Mesendoderm (in vitro differentiated cells): ENCODE results near the gene CFAP97D2.
A peak's percentile ranks its signal among the peaks of the same experiment; 100 is the strongest.

Source experiments
- DNase-seq: peaks from one replicate; pipeline ENCODE4 v3.0.0; 2013
- H2AK5ac ChIP-seq: 2 replicates; pipeline ENCODE4 v1.6.1; 2013; ENCODE audit warnings: low read length, inconsistent platforms
- H2BK120ac ChIP-seq: 2 replicates; pipeline ENCODE4 v1.6.1; 2013; ENCODE audit warnings: low read depth, mild to moderate bottlenecking, low read length, moderate library complexity, mixed read lengths
- H2BK15ac ChIP-seq: replicated peaks from 2 replicates; pipeline ENCODE4 v1.6.1; 2013; ENCODE audit warnings: low read depth, mild to moderate bottlenecking, moderate library complexity
- H2BK5ac ChIP-seq: 2 replicates; pipeline ENCODE4 v1.6.1; 2013; ENCODE audit warnings: low read length, inconsistent platforms
- H3K18ac ChIP-seq: 2 replicates; pipeline ENCODE4 v1.6.1; 2013; ENCODE audit warnings: mild to moderate bottlenecking, low read length, mixed read lengths
- H3K23ac ChIP-seq: one replicate; pipeline ENCODE4 v1.6.1; 2013; ENCODE audit warnings: low read length
- H3K27ac ChIP-seq: 2 replicates; pipeline ENCODE4 v1.5.1; 2013; ENCODE audit warnings: low read depth, mild to moderate bottlenecking, inconsistent platforms, low read length, moderate library complexity
- H3K27me3 ChIP-seq: 2 replicates; pipeline ENCODE4 v1.6.1; 2013; ENCODE audit warnings: low read length, control low read depth, mild to moderate bottlenecking, inconsistent platforms; ENCODE audit not compliant: insufficient read depth, poor library complexity
- H3K36me3 ChIP-seq: 2 replicates; pipeline ENCODE4 v1.6.1; 2013; ENCODE audit warnings: low read length, inconsistent platforms; ENCODE audit not compliant: control insufficient read depth, insufficient read depth
- H3K4ac ChIP-seq: one replicate; pipeline ENCODE4 v1.6.1; 2013; ENCODE audit warnings: low read depth, mild to moderate bottlenecking, low read length, moderate library complexity
- H3K4me1 ChIP-seq: 2 replicates; pipeline ENCODE4 v1.6.1; 2013; ENCODE audit warnings: low read depth, low read length, inconsistent platforms; ENCODE audit not compliant: control insufficient read depth
- H3K4me2 ChIP-seq: 2 replicates; pipeline ENCODE4 v1.6.1; 2013; ENCODE audit warnings: low read length
- H3K4me3 ChIP-seq: 2 replicates; pipeline ENCODE4 v1.5.1; 2013; ENCODE audit warnings: mild to moderate bottlenecking, low read length
- H3K56ac ChIP-seq: one replicate; pipeline ENCODE4 v1.6.1; 2013; ENCODE audit warnings: low read length
- H3K79me1 ChIP-seq: 2 replicates; pipeline ENCODE4 v1.6.1; 2013; ENCODE audit warnings: low read length, inconsistent platforms
- H3K79me2 ChIP-seq: 2 replicates; pipeline ENCODE4 v1.6.1; 2013; ENCODE audit warnings: mild to moderate bottlenecking, low read length; ENCODE audit not compliant: control insufficient read depth, insufficient read depth
- H3K9ac ChIP-seq: 2 replicates; pipeline ENCODE4 v1.6.1; 2013; ENCODE audit warnings: low read length, inconsistent platforms
- H4K5ac ChIP-seq: one replicate; pipeline ENCODE4 v1.6.1; 2013; ENCODE audit warnings: low read length
- H4K8ac ChIP-seq: one replicate; pipeline ENCODE4 v1.6.1; 2013; ENCODE audit warnings: low read depth, mild to moderate bottlenecking, control low read depth, low read length, moderate library complexity
- WGBS: extraction: QIAGEN DNeasy Blood & Tissue Kit; methylation state at CpG from one replicate; pipeline ENCODE4 v1.1.7; 2013; ENCODE audit warnings: low lambda C conversion rate, missing lambda C conversion rate; ENCODE audit not compliant: insufficient coverage; ENCODE audit errors: extremely low coverage; 5-methylcytosine and 5-hydroxymethylcytosine counted together

Gene CFAP97D2

DNA sequence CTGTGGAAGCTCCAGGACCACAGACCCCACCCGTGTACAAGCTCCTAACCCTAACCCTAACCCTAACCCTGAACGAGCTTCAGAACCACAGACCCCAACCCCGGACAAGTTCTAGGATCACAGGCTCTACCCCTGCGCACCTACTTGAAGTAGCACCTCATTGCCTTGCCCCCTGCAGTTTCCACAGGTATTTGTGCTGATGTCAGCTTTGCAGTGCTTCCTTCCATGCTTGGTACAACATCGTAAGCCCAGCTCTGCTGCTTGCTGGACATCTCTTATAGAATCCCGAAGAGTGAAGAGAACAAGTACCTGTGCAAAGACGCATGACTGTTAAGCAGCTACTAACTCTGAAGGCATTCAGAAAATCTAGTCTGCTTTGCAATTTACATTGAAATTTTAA is 34.9 kb downstream of the CFAP97D2 start:
- Histone ChIP-seq H2AK5ac (no peak overlapping the region), H3K79me2 (no peaks in the 10 kb centered on the region), H3K27me3 (no peaks in the 10 kb centered on the region), H3K4me2 (no peak overlapping the region), H3K4me3 (no peak overlapping the region), H4K5ac (no peak overlapping the region), H3K18ac (no peak overlapping the region), H3K27ac (no peak overlapping the region), H2BK15ac (no peak overlapping the region), H2BK5ac (no peak overlapping the region), H3K36me3 (no peaks in the 10 kb centered on the region), H3K9ac (no peak overlapping the region), H3K79me1 (no peaks in the 10 kb centered on the region), H3K4me1 (no peaks in the 10 kb centered on the region), H3K56ac (no peak overlapping the region), H2BK120ac (no peak overlapping the region), H3K4ac (no peak overlapping the region), H3K23ac (no peak overlapping the region), H4K8ac (no peak overlapping the region)
- no CpG with 5 or more reads among the region's 7 CpGs for WGBS
- no peak for DNase-seq

DNA sequence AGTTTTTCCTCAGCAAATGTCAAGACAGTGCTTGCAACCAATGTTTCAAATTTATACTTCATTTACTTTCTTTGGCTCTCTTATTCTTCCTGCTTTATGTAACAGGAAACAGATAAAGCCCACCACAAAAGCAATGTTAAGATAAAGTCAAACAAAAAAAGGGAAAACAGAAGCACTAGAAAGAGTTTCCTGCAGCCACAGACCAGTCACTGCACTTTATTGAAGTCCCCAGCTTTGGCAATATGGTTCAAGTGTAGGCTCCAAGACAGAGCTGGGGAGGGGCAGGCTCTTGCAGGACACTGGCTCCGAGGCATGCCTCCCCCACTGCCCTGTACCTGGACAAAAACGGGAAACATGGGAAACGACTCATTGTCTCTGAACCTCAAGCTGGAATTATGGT is 40.3 kb downstream of the CFAP97D2 start:
- Histone ChIP-seq H2BK5ac (no peak overlapping the region), H3K36me3 (no peaks in the 10 kb centered on the region), H4K5ac (no peak overlapping the region), H3K27ac (no peak overlapping the region), H4K8ac (no peak overlapping the region), H3K23ac (no peak overlapping the region), H3K4ac (no peak overlapping the region), H3K4me1 (no peaks in the 10 kb centered on the region), H3K56ac (no peak overlapping the region), H3K18ac (no peak overlapping the region), H3K79me1 (no peaks in the 10 kb centered on the region), H2BK120ac (no peak overlapping the region), H3K4me3 (no peak overlapping the region), H2AK5ac (no peak overlapping the region), H3K9ac (no peak overlapping the region), H2BK15ac (no peak overlapping the region), H3K27me3 (no peaks in the 10 kb centered on the region), H3K79me2 (no peaks in the 10 kb centered on the region), H3K4me2 (no peak overlapping the region)
- no peak for DNase-seq
- WGBS = no CpG with 5 or more reads among the region's 3 CpGs

DNA sequence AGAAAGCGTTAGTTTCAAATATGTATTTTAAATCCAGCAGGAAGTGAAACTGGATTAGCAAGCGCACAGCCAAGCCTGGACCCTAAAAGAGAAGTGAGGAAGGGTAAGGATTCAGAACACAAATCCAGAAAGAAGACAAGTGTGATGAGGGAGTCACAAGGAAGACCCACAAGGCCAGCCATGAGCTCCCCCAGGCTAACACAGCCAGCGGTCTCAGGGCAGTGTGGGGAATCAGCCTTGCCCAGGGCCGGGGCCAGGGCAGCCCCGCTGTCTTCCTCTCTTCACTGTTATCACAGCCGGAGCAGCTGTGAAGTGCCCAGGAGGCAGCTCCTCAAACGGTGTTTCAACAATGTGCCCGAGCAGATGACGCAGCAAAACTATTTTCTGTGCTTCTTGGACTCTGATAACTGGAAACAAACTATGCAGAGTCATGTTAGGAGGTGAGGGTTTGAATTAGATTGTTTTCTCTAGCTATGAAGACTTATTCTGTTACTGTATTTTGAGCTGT is 43.5 kb downstream of the CFAP97D2 start:
- Histone ChIP-seq H3K79me1 (no peaks in the 10 kb centered on the region), H2BK120ac (no peak overlapping the region), H3K18ac (no peak overlapping the region), H3K4me1 (no peaks in the 10 kb centered on the region), H3K27me3 (no peaks in the 10 kb centered on the region), H3K27ac (no peak overlapping the region), H3K79me2 (no peaks in the 10 kb centered on the region), H2BK15ac (no peak overlapping the region), H2AK5ac (no peak overlapping the region), H3K36me3 (no peaks in the 10 kb centered on the region), H3K4ac (no peak overlapping the region), H3K23ac (no peak overlapping the region), H3K4me2 (no peak overlapping the region), H3K56ac (no peak overlapping the region), H2BK5ac (no peak overlapping the region), H4K5ac (no peak overlapping the region), H3K9ac (no peak overlapping the region), H4K8ac (no peak overlapping the region), H3K4me3 (no peak overlapping the region)
- no CpG with 5 or more reads among the region's 9 CpGs for WGBS
- no peak for DNase-seq

DNA sequence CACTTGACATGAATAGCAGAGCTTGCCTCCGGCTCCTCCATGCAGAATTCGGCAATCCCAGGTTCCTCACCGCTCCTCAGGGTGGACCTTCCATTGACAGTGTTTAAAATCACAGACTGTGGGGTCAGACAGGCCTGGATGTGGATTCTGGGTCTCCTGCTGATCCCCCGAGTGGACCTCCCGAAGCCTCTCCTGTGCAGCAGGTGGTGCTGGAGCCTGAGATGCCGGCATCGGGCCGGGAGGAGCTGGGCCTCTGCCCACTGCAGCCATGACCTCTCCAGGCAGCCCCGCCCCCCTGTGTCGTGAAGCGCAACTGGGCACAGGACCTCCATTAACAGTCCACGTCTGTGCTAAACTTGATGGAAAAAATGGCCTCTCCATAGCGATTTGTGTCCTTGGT is 45.1 kb downstream of the CFAP97D2 start:
- Histone ChIP-seq H3K4me1 (no peaks in the 10 kb centered on the region), H3K36me3 (no peaks in the 10 kb centered on the region), H2BK120ac (no peak overlapping the region), H3K27ac (no peak overlapping the region), H3K4ac (no peak overlapping the region), H3K56ac (no peak overlapping the region), H3K4me2 (no peak overlapping the region), H3K4me3 (no peak overlapping the region), H2AK5ac (no peak overlapping the region), H3K18ac (no peak overlapping the region), H4K8ac (no peak overlapping the region), H3K9ac (no peak overlapping the region), H3K79me2 (no peaks in the 10 kb centered on the region), H3K23ac (no peak overlapping the region), H4K5ac (no peak overlapping the region), H3K79me1 (no peaks in the 10 kb centered on the region), H2BK15ac (no peak overlapping the region), H2BK5ac (no peak overlapping the region), H3K27me3 (no peaks in the 10 kb centered on the region)
- no CpG with 5 or more reads among the region's 13 CpGs for WGBS
- DNase-seq = no peak

DNA sequence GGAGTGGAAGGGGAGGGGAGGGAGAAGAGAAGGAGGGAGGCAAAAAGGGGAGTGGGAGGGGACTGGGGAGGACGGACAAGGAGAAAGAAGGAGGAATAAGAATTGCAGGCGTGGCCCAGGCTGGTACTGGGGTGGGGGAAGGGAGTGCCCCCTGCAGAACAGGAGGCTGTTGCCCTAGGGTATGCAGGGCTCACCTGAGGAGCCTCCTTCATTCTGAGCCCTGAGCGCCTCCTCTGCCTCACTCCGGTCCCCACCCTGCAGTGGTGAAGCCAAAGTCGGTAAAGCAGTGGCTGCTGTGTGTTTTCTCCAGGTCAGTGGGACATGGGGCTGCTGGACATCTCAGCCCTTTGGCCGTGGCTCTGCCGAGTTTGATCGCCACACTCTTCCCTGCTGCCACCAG is 46.6 kb downstream of the CFAP97D2 start:
- Histone ChIP-seq H3K36me3 (no peaks in the 10 kb centered on the region), H3K79me1 (no peaks in the 10 kb centered on the region), H2BK120ac (no peak overlapping the region), H2BK5ac (no peak overlapping the region), H4K8ac (no peak overlapping the region), H2AK5ac (no peak overlapping the region), H3K56ac (peak overlapping the region; percentile 22), H3K4me1 (peaks cover 2% of the 10 kb centered on the region), H3K4me3 (no peak overlapping the region), H3K23ac (no peak overlapping the region), H3K79me2 (no peaks in the 10 kb centered on the region), H3K4ac (no peak overlapping the region), H3K9ac (no peak overlapping the region), H2BK15ac (no peak overlapping the region), H4K5ac (no peak overlapping the region), H3K18ac (no peak overlapping the region), H3K4me2 (no peak overlapping the region), H3K27me3 (no peaks in the 10 kb centered on the region), H3K27ac (no peak overlapping the region)
- no peak for DNase-seq
- no CpG with 5 or more reads among the region's 8 CpGs for WGBS

DNA sequence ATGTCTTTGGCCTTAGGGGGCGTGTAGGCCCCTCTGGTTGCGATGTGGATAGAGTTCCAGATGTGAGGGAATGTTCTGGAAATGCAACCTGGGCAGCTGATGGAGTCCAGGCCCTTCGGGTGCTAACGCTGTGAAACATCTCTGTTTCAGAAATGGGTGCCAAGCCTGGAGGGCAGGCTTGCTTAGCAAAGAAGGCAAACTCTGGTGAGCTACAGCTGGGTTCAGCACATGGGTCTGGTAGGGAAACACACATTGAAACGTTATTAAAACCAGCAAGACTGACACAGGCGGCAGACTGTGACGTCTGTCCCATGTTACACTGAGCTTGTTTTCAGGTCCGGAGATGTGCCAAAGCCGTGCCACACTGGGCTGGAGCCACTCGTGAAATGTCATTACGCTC is 47.0 kb downstream of the CFAP97D2 start:
- H2BK120ac ChIP-seq = no peak overlapping the region
- H3K56ac ChIP-seq = no peak overlapping the region
- WGBS = no CpG with 5 or more reads among the region's 11 CpGs
- no peaks in the 10 kb centered on the region for H3K27me3 ChIP-seq
- no peak overlapping the region for H4K5ac ChIP-seq
- H3K36me3 ChIP-seq = no peaks in the 10 kb centered on the region
- no peak overlapping the region for H3K4me3 ChIP-seq
- H4K8ac ChIP-seq = no peak overlapping the region
- H3K79me2 ChIP-seq = no peaks in the 10 kb centered on the region
- no peak overlapping the region for H2BK5ac ChIP-seq
- no peak overlapping the region for H3K4ac ChIP-seq
- no peak overlapping the region for H3K18ac ChIP-seq
- H3K79me1 ChIP-seq = no peaks in the 10 kb centered on the region
- DNase-seq = no peak
- no peak overlapping the region for H3K9ac ChIP-seq
- no peak overlapping the region for H3K4me2 ChIP-seq
- no peak overlapping the region for H3K27ac ChIP-seq
- H3K4me1 ChIP-seq = peaks cover 2% of the 10 kb centered on the region
- H2AK5ac ChIP-seq = no peak overlapping the region
- H3K23ac ChIP-seq = no peak overlapping the region
- no peak overlapping the region for H2BK15ac ChIP-seq
